Body of pancreas (tissue), 4 donors: ENCODE measurements around the gene DNAJC4. TPM values are rescaled to one million over a fixed set of nuclear protein-coding genes. Genes with fewer than 3 reads are reported as not detected.

ENCODE experiments used
- ATAC-seq: fragments of 150-250 bp; one replicate; pipeline ENCODE4 v1.9.1; 2016
- DNase-seq, 4 donors: peaks; one replicate each; pipeline ENCODE4 v3.0.0-alpha.2; 2019
- H3K27ac ChIP-seq, 4 donors: fragments of 200-600 bp; sonication (generic); 1 replicate in 3 of 4; 2 replicates in 1 of 4; pipeline versions ENCODE4 v1.5.1 to v1.6.1; 2016 to 2019; ENCODE audit warnings: mild to moderate bottlenecking in 1 of 4, mixed read lengths in 1 of 4, moderate library complexity in 1 of 4
- H3K27me3 ChIP-seq, 2 donors: fragments of 200-600 bp; sonication (generic); one replicate each; pipeline ENCODE4 v1.6.0; 2016; ENCODE audit warnings: mild to moderate bottlenecking in 1 of 2
- H3K36me3 ChIP-seq, 2 donors: fragments of 200-600 bp; sonication (generic); replicated peaks in 1 of 2; 2 replicates each; pipeline ENCODE4 v1.5.1; 2016; ENCODE audit warnings: low read depth in 2 of 2; ENCODE audit not compliant: insufficient read depth in 1 of 2
- H3K4me1 ChIP-seq: fragments of 200-600 bp; sonication (generic); one replicate; pipeline ENCODE4 v1.6.0; 2016
- H3K4me3 ChIP-seq, 2 donors: fragments of 200-600 bp; sonication (generic); 1 replicate in 1 of 2; 2 replicates in 1 of 2; pipeline ENCODE4 v1.5.1; 2016 to 2019
- H3K9me3 ChIP-seq, 3 donors: fragments of 200-600 bp; sonication (generic); 1 replicate in 2 of 3; 2 replicates in 1 of 3; pipeline ENCODE4 v1.5.1; 2016
- POLR2A ChIP-seq, 3 donors: fragments of 450-650 bp; IDR thresholded peaks; one replicate each; pipeline ENCODE4 v1.6.1; 2016; ENCODE audit warnings: antibody characterized with exemption in 3 of 3, mild to moderate bottlenecking in 2 of 3
- WGBS, 2 donors: methylation state at CpG; one replicate each; pipeline ENCODE4 v1.1.5; 2017; 5-methylcytosine and 5-hydroxymethylcytosine counted together
- intact Hi-C: fragments of 100-400 bp; cut with DNase I; formaldehyde crosslinking; loops from one replicate; pipeline ENCODE4 v1.15.1; 2023
- total RNA-seq, 2 donors: library from RNA; depleted of rRNA; stranded (reverse); fragments of >200 nt; gene quantifications; one replicate each; pipeline ENCODE4 v1.1.0, GENCODE V29; 2016
- TF ChIP-seq, protein P1 (sequence below), 7 experiments: fragments of 450-650 bp in 4 of 7; fragments of 200-600 bp in 3 of 7; sonication (generic) in 3 of 7; IDR thresholded peaks; one replicate each; pipeline ENCODE4 v1.5.1; 2016 to 2019; ENCODE audit warnings: antibody characterized with exemption in 7 of 7

The DNAJC4 gene
- total RNA-seq, 2 donors from 2014 or later, result 23.6 to 56.7 TPM

DNA sequence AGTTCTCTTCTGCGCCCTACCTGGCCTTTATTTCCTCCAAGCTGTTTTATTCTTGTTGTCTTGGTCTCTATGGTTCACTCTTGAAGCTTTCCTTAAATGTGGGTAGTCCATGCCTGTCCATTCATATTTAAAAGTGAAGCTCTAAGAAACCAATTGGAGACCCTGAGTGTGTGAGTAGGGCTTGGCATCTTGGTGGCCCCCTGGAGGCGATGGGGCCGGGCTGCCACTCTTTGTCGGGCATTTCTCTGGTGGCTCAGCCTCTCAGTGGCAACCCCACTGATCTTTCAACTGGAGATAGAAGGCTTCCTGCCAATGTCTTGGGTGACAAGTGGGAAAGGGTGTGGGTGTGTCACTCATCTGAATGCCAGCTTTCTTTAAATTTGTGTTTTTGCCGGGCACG is 13.5 kb upstream of the DNAJC4 start:
- H3K36me3 ChIP-seq, result no peaks in the 10 kb centered on the region
- no peak overlapping the region for H3K27ac ChIP-seq
- no peaks in the 10 kb centered on the region for H3K27me3 ChIP-seq
- no peak for ATAC-seq
- no peaks in the 10 kb centered on the region for H3K9me3 ChIP-seq
- no peak for DNase-seq
- 92 to 94% methylated on average over 6 of the region's 6 CpGs for WGBS, 2 donors
- H3K4me3 ChIP-seq, result no peak overlapping the region
- TF ChIP-seq POLR2A (IDR thresholded peaks at IDR 0.05), result no peak
- TF ChIP-seq, protein P1, sequence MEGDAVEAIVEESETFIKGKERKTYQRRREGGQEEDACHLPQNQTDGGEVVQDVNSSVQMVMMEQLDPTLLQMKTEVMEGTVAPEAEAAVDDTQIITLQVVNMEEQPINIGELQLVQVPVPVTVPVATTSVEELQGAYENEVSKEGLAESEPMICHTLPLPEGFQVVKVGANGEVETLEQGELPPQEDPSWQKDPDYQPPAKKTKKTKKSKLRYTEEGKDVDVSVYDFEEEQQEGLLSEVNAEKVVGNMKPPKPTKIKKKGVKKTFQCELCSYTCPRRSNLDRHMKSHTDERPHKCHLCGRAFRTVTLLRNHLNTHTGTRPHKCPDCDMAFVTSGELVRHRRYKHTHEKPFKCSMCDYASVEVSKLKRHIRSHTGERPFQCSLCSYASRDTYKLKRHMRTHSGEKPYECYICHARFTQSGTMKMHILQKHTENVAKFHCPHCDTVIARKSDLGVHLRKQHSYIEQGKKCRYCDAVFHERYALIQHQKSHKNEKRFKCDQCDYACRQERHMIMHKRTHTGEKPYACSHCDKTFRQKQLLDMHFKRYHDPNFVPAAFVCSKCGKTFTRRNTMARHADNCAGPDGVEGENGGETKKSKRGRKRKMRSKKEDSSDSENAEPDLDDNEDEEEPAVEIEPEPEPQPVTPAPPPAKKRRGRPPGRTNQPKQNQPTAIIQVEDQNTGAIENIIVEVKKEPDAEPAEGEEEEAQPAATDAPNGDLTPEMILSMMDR (IDR thresholded peaks at IDR 0.05), result no peak
- intact Hi-C loops, result no loop called here
- peaks cover 16% of the 10 kb centered on the region for H3K4me1 ChIP-seq

DNA sequence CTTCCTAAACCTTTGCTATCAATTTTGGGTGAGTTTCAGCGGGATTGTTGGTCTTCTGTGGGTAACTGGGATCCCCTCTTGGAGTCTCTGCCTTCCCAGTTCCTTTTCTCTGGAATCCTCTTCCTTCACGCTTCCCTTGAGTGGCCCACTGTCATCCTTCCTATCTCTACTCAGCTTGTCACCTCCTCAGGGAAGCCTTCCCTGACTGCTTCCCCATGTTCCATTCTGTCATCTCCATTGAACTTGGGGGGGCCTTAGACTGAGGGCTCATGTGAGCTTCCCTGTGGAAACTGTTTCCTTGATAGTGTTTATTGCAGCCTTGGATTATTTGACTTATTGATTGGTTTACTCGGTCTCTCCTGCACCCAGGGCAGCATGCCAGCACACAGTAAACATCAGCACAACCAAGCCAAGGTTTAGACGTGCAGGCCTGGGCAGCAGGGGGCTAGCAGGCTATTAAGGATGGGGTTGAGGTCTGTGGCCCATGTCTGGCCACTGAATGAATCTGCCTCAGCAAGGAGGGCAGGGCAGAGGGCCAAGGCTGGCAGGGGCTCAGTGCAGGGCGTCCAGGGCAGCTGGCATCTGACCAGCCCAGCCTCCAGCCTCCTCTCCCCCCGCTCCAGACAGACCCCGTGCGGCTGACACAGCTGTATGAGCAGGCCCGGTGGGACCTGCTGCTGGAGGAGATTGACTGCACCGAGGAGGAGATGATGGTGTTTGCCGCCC is 11.6 kb upstream of the DNAJC4 start:
- WGBS, 2 donors, result 31 to 33% methylated on average over 9 to 11 of the region's 11 CpGs
- intact Hi-C loops, result no loop called here
- Histone ChIP-seq H3K36me3 (no peaks in the 10 kb centered on the region), H3K9me3 (no peaks in the 10 kb centered on the region), H3K4me3 (no peak overlapping the region), H3K27me3 (no peaks in the 10 kb centered on the region), H3K27ac (peak overlapping the region in 3 of 4 donors; percentile 42 to 61 (median 55)), H3K4me1 (peaks cover 28% of the 10 kb centered on the region)
- DNase-seq, result peak; percentile 81 to 92 (median 88)
- TF ChIP-seq, protein P1 (IDR thresholded peaks at IDR 0.05), result no peak
- TF ChIP-seq POLR2A (IDR thresholded peaks at IDR 0.05), result no peak
- peak; percentile 81 for ATAC-seq

DNA sequence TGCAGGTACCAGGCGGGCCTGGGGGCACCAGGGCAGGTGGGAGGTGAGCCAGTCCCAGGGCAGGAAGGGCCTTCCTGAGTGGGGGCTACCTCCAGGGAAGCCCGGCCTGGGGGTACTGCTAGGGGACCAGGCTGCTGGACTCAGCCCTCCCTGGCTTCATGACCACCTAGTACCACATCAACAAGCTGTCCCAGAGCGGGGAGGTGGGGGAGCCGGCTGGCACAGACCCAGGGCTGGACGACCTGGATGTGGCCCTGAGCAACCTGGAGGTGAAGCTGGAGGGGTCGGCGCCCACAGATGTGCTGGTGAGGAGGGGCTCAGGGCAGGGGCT is 11.0 kb upstream of the DNAJC4 start:
- Histone ChIP-seq H3K27me3 (no peaks in the 10 kb centered on the region), H3K4me3 (no peak overlapping the region), H3K4me1 (peaks cover 28% of the 10 kb centered on the region), H3K27ac (peak overlapping the region in 3 of 4 donors; percentile 42 to 61 (median 55)), H3K36me3 (no peaks in the 10 kb centered on the region), H3K9me3 (no peaks in the 10 kb centered on the region)
- intact Hi-C loops, result no loop called here
- no peak for ATAC-seq
- 44 to 93% methylated on average over 3 to 5 of the region's 7 CpGs for WGBS, 2 donors
- TF ChIP-seq, protein P1 (IDR thresholded peaks at IDR 0.05), result no peak
- no peak for DNase-seq

DNA sequence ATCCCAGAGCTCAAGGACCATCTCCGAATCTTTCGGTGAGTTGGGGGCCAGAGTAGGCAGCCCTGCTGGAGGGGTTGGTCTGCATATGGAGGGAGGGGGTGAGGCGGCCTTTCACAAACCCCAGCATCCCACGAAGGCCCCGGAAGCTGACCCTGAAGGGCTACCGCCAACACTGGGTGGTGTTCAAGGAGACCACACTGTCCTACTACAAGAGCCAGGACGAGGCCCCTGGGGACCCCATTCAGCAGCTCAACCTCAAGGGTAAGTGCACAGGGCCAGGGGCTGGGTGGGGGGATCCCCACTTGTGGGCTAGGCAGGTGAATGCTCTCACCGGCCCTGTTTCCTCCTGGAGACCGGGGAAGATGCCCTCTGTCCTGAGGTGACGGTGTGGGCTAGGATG is 10.6 kb upstream of the DNAJC4 start:
- WGBS, 2 donors, result 80 to 86% methylated on average over 2 to 10 of the region's 10 CpGs
- intact Hi-C loops, result no loop called here
- ATAC-seq, result no peak

More for the DNA sequence above, 10.6 kb upstream of the DNAJC4 start:
- no peak for DNase-seq
- TF ChIP-seq POLR2A (IDR thresholded peaks at IDR 0.05), result no peak
- TF ChIP-seq, protein P1 (IDR thresholded peaks at IDR 0.05), result no peak
- no peaks in the 10 kb centered on the region for H3K36me3 ChIP-seq
- H3K4me3 ChIP-seq, result no peak overlapping the region
- peaks cover 31% of the 10 kb centered on the region for H3K4me1 ChIP-seq
- H3K27me3 ChIP-seq, result no peaks in the 10 kb centered on the region
- H3K9me3 ChIP-seq, result no peaks in the 10 kb centered on the region
- no peak overlapping the region for H3K27ac ChIP-seq
